ENCODE measurements around the gene CEP164.

- TF ChIP-seq CTCF (IDR thresholded peaks at IDR 0.05) (no peak), POLR2A (IDR thresholded peaks at IDR 0.05) (no peak)
These were observed 79.4 kb downstream of the CEP164 start for GRCh38 chr11:117407016-117407415.
